GM12892 (cell line): Measurements from ENCODE around the gene POLL. TPM values are rescaled to one million over a fixed set of nuclear protein-coding genes. Genes with fewer than 3 reads are reported as not detected.
A peak's percentile ranks its signal among the peaks of the same experiment; 100 is the strongest.
"Not testable (repeated sequence)": the region's sequence is repeated elsewhere in the genome, so short reads cannot be mapped to it uniquely, and the experiment has no call there.

Experiments used
- DNase-seq: peaks from one replicate; pipeline ENCODE4 v3.0.0; 2011; ENCODE audit not compliant: insufficient read length
- FAIRE-seq: peaks from 2 replicates; lab custom pipeline; 2011; peaks lifted over from hg19 to GRCh38; lab: Jason Lieb, UNC
- POLR2A ChIP-seq: IDR thresholded peaks from 2 replicates; pipeline ENCODE4 v1.6.1; 2011; ENCODE audit warnings: low read depth, low read length, control low read depth
- POLR2AphosphoS5 ChIP-seq: IDR thresholded peaks from 2 replicates; pipeline ENCODE4 v1.6.1; 2011; ENCODE audit warnings: low read depth, low read length, control low read depth
- TAF1 ChIP-seq: IDR thresholded peaks from 2 replicates; pipeline ENCODE4 v1.6.1; 2011; ENCODE audit warnings: low read depth, mild to moderate bottlenecking, control low read depth, low read length, borderline replicate concordance
- polyA plus RNA-seq: library from polyadenylated mRNA; unstranded; fragments of >200 nt; gene quantifications from one replicate; pipeline ENCODE4 v1.2.1, GENCODE V29; 2012; ENCODE audit warnings: missing spikeins, inconsistent platforms; ENCODE audit not compliant: missing spikeins

POLL gene
- polyA plus RNA-seq: 14.7 TPM

DNA sequence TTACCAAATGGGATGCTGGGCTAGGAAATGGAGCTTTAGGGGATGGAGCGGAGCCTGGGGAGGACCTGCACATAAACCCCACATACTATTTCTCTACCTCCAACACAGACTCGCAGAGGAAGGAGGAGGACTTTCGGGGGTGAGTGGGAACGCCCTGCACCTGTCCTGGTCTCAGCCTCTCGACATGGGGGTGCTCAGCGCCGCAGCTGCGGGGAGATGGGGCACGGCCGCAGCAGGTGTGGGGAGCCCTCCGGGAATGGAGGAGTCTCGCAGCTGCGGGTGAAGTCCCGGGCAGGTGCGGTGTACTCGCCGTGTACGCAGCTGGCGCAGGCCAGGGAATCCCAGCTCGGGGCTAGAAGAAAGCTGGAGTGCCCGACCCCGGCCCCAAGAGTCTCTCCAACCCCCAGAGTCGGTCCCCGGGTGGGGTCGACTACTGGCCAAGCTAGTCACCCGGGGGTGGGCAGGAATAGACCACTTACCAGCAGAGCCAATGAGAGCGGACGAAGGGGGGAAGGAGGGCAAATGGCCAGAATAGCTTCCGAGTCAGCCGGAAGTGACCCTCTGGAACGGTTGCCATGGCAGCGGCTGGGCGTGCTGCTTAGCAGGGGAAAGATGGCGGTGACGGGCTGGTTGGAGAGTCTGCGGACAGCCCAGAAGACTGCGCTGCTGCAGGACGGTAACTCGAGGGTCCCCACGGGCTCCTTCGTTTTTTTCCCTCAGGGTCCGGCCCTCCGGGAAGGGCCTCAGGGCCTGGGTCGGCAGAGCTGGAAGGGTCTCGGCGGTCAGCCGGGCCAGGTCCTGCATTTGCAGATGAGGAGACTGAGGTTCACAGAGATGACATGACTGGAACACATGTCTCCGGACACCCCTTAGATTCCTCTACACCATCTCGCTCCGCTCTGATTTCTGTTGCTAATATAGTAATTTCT lies at the start of gene POLL, which contains the start of gene DPCD:
Gene POLL (minus strand): TSS at position 533 of the 929 bp plus-strand sequence. CDS start 897 bp downstream, outside the sequence.
Gene DPCD (plus strand): TSS at position 597 of the 929 bp plus-strand sequence. CDS start 16 bp downstream, at position 613.
- FAIRE-seq (peak; percentile 99), DNase-seq (peak; percentile 97)
- peak; percentile 46; the same call in 1 of the 2 replicates for TF ChIP-seq TAF1
- peak; percentile 38; the same call in 1 of the 2 replicates for TF ChIP-seq POLR2A
- TF ChIP-seq POLR2AphosphoS5: no peak; the same call in 1 of the 2 replicates

DNA sequence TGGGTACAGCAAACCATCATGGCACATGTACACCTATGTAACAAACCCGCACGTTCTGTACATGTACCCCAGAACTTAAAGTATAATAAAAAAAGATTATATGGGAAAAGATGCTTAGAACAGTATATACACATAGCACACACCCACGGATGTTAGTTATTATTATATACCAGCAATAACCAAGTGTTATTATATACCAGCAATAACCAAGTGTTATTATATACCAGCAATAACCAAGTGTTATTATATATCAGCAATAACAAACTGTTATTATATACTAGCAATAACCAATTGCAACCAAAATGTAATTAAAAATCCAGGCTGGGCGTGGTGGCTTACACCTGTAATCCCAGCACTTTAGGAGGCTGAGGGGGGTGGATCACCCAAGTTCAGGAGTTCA lies 45.5 kb upstream of the POLL start:
- FAIRE-seq, DNase-seq: not testable (repeated sequence)

GRCh38 chr10:101631821-101632475 lies 43.9 kb upstream of the POLL start:
- FAIRE-seq: no peak
- DNase-seq: no peak
- TF ChIP-seq POLR2A: no peak

- no peak for DNase-seq
- no peak for FAIRE-seq
- TF ChIP-seq TAF1: no peak
Measured at GRCh38 chr10:101630633-101630920, 42.5 kb upstream of the POLL start.

GRCh38 chr10:101629837-101630632 lies 42.0 kb upstream of the POLL start:
- TF ChIP-seq POLR2A (no peak), POLR2AphosphoS5 (no peak), TAF1 (no peak)
- FAIRE-seq (no peak), DNase-seq (no peak)

DNA sequence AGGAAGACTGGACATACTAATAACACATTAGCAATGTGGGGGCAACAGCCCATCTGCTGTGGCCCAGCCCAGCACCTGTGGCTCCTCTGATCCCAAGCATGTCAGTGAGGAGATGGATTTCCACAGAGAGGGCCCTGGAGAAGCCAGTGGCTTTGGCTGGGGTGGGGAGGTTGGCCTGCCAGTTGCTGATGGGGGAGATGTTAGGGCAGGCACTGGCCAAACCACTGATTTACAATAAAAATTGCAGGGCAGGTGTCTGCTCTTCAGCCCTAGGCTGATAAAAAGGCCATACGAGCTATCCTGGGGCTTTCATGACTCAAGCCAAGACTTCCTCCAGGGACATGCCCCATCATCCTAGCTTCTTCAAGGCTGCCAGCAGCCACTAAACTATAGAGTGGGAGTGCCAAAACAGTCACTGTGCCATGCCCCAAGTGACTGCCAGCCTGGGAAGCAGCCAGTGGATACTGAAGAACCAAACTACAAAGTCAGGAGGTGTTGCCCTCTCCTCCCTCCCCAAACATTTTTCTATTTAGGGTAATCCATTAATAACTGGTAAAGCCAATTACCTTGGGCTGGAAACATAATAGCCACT lies 37.9 kb upstream of the POLL start:
- TF ChIP-seq POLR2A (no peak), TAF1 (no peak), POLR2AphosphoS5 (no peak)
- DNase-seq (no peak), FAIRE-seq (no peak)

- FAIRE-seq (no peak), DNase-seq (no peak)
- no peak for TF ChIP-seq POLR2A
- TF ChIP-seq POLR2AphosphoS5: no peak
- no peak for TF ChIP-seq TAF1
Measured at GRCh38 chr10:101624526-101625102, 36.6 kb upstream of the POLL start.

DNA sequence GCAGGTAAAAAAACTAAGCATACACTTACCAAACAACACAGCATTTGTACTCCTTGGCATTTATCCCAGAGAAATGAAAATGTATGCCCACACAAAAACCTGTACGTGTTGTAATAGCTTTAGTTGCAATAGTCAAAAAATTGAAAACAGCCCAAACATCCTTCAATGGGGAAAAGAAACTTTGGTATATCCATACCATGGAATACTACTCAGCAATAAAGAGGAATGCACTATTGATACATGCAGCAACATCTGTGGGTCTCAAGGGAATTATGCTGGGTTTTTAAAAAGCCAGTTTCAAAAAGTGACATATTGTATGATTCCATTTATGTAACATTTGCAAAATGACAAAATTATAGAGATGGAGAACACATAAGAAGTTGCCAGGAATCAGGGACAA lies 35.5 kb upstream of the POLL start:
- FAIRE-seq (no peak), DNase-seq (no peak)
- TF ChIP-seq TAF1 (no peak), POLR2AphosphoS5 (no peak), POLR2A (no peak)

DNA sequence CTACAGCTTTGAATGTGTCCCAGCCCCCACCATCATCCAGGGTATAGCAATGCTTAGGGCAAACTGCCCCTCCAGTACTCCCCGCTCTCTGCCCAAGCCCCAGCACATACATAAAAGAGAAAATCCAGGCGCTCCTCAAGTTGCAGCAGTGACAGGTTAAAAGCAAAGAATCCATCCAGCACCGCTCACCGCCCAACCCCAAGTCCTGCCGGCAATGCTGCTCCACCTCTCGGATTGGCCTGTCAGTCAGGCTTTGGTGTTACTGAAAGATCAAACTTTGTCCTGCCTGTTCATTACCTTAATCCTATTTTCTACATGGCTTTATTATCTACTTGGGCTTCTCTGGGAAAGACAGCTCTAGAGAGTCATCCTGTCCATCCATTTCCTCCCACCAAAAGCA lies 31.9 kb upstream of the POLL start:
- no peak for FAIRE-seq
- TF ChIP-seq POLR2A (no peak), POLR2AphosphoS5 (no peak), TAF1 (no peak)
- DNase-seq: no peak

DNA sequence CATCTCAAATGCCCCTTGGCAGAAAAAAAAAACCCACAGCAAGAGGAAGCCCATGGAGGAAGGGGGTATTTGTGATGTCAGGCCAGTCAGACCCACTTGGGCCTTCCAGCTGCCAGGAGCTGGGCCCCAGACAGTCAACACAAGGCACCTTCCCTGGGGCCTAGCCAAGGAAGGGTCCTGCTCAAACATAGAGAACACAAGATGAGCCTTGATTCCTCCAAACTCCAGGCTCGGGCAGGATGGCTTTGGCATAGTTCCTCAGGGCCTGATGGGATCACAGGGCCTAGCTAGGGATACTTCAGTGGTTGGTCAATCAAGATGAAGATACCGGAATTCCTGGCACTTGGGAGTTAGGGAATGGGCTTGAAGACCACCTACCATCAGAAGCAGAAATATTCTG lies 30.8 kb upstream of the POLL start:
- FAIRE-seq: no peak
- TF ChIP-seq POLR2AphosphoS5 (no peak), TAF1 (no peak), POLR2A (no peak)

DNA sequence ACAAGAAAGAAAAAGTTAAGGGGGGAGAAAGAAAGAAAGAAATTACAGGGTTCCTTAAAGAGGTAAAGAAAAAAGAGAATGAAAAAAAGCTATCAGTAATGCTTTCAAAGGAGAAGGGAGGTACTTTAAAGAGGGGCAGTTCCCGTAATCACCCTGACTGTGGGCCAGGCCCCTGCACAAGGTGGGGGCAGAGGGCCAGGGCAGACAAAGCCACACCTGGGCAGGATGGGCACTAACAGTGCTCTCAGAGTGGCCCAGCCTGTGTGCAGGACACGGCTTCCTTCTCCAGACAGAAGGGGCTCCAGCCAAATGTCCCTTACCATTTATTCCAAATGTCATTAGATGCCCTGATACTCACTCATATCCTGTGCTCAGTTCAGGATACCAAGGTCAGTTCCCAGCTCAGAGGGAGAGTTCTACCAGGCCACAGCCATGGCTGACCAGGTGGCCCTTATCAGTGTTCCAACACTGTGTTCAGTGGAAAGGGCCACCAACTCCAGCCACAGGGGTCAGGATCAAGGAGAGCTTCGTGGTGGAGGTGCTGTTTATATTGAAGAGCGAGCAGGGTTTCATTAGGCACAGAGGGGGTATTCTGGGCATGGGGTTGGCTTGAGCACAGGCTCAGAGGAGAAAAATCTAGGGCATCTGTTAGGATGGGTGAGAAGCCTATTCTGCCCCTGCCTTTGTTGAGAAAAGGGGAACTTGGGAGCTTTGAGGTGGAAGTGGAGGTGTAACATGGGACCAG lies 29.9 kb upstream of the POLL start:
- no peak for TF ChIP-seq TAF1
- no peak for TF ChIP-seq POLR2A
- no peak for TF ChIP-seq POLR2AphosphoS5
- no peak for DNase-seq
- FAIRE-seq: no peak

More for the DNA sequence above, 30.8 kb upstream of the POLL start:
- no peak for DNase-seq
